OCI-LY7 (cell line): Measurements from ENCODE around the gene BIRC5. TPM values are rescaled to one million over a fixed set of nuclear protein-coding genes. Genes with fewer than 3 reads are reported as not detected.

ENCODE experiments used
- BruUV-seq: library from RNA; stranded (reverse); fragments of 400-500 nt; replicated peaks from 2 replicates; lab custom pipeline; 2021; lab: Mats Ljungman, UMichigan
- CTCF ChIA-PET: fragments of 300-600 bp; sonication (Branson Sonifier 250); formaldehyde crosslinking; loops from one replicate; lab custom pipeline; 2022; ENCODE audit warnings: antibody characterized with exemption; ENCODE audit not compliant: unreplicated experiment; lab: Charles Lee
- POLR2A ChIA-PET: fragments of 300-600 bp; sonication (Branson Sonifier 250); formaldehyde crosslinking; loops from one replicate; lab custom pipeline; 2022; ENCODE audit warnings: antibody characterized with exemption; lab: Charles Lee
- DNase-seq: peaks from one replicate; pipeline ENCODE4 v3.0.0-alpha.2; 2015; ENCODE audit warnings: low spot score
- H2AFZ ChIP-seq: fragments of 200-600 bp; sonication (generic), shearing (Covaris generic); 2 replicates; pipeline ENCODE4 v1.6.1; 2014; ENCODE audit warnings: mild to moderate bottlenecking, antibody characterized with exemption, low read length, moderate library complexity
- H3K27ac ChIP-seq: fragments of 200-600 bp; sonication (generic); 2 replicates; pipeline ENCODE4 v1.5.1; 2014; ENCODE audit warnings: mixed run types, low read depth, mild to moderate bottlenecking, moderate library complexity, low read length, inconsistent platforms; ENCODE audit not compliant: poor library complexity, severe bottlenecking
- H3K36me3 ChIP-seq: fragments of 200-600 bp; sonication (generic); 2 replicates; pipeline ENCODE4 v1.6.1; 2014; ENCODE audit warnings: mild to moderate bottlenecking, antibody characterized with exemption, low read length, moderate library complexity, mixed read lengths; ENCODE audit not compliant: insufficient read depth
- H3K4me1 ChIP-seq: fragments of 200-600 bp; sonication (generic); 2 replicates; pipeline ENCODE4 v1.5.1; 2014; ENCODE audit warnings: mild to moderate bottlenecking, low read length; ENCODE audit not compliant: insufficient read depth, poor library complexity, severe bottlenecking
- H3K4me2 ChIP-seq: fragments of 200-600 bp; sonication (generic); 2 replicates; pipeline ENCODE4 v1.6.1; 2014; ENCODE audit warnings: mild to moderate bottlenecking, low read length
- H3K4me3 ChIP-seq: fragments of 200-600 bp; sonication (generic); 2 replicates; pipeline ENCODE4 v1.5.1; 2014; ENCODE audit warnings: mild to moderate bottlenecking, low read depth, low read length; ENCODE audit not compliant: poor library complexity, severe bottlenecking
- H3K79me2 ChIP-seq: fragments of 200-600 bp; sonication (generic); 2 replicates; pipeline ENCODE4 v1.6.1; 2016; ENCODE audit warnings: low read depth, mild to moderate bottlenecking, low read length, moderate library complexity, mixed read lengths; ENCODE audit not compliant: insufficient read depth
- H3K9me2 ChIP-seq: fragments of 200-600 bp; sonication (generic); 2 replicates; pipeline ENCODE4 v1.6.1; 2016; ENCODE audit warnings: mild to moderate bottlenecking, low read length, mixed read lengths; ENCODE audit not compliant: insufficient read depth
- H3K9me3 ChIP-seq: fragments of 200-600 bp; sonication (generic); 2 replicates; pipeline ENCODE4 v1.6.1; 2014; ENCODE audit warnings: mild to moderate bottlenecking, mixed run types, low read length, mixed read lengths
- H4K20me1 ChIP-seq: fragments of 200-600 bp; sonication (generic); 2 replicates; pipeline ENCODE4 v1.6.1; 2014; ENCODE audit warnings: mild to moderate bottlenecking, antibody characterized with exemption, low read length, moderate library complexity, mixed read lengths; ENCODE audit not compliant: insufficient read depth
- CTCF ChIP-seq: fragments of 200-600 bp; sonication (generic); conservative IDR thresholded peaks from 2 replicates; pipeline ENCODE4 v1.5.1; 2014; ENCODE audit warnings: mild to moderate bottlenecking, antibody characterized with exemption, low read length, moderate library complexity, mixed read lengths
- EZH2phosphoT487 ChIP-seq: fragments of 200-600 bp; sonication (generic); IDR thresholded peaks from 2 replicates; pipeline ENCODE4 v1.6.1; 2018; ENCODE audit warnings: low read depth, borderline replicate concordance, mild to moderate bottlenecking, mixed run types, antibody characterized with exemption, low read length, moderate library complexity, mixed read lengths
- intact Hi-C: fragments of 100-400 bp; cut with micrococcal nuclease; formaldehyde crosslinking; loops from one replicate; pipeline ENCODE4 v1.10.0; 2022; ENCODE audit not compliant: unreplicated experiment
- total RNA-seq, 2 experiments: library from RNA; depleted of rRNA in 1 of 2; stranded (reverse); fragments of >200 nt in 1 of 2; shearing (Covaris generic) in 1 of 2; gene quantifications; 2 replicates each; pipeline ENCODE4 v1.2.3, GENCODE V29; 2014 to 2022

BIRC5 gene
- total RNA-seq, 2 experiments from 2014 or later = 184 to 266 TPM

- intact Hi-C loops = no loop called here
- H3K9me3 ChIP-seq = no peaks in the 10 kb centered on the region
- no peaks in the 10 kb centered on the region for H3K79me2 ChIP-seq
- no peak overlapping the region for H3K4me3 ChIP-seq
- TF ChIP-seq EZH2phosphoT487 = no peak
- no peak for TF ChIP-seq CTCF
- ChIA-PET CTCF (interaction anchor here (0.6 kb wide), 1 partner anchor 217 kb away, joined by 5 read pairs; no protein-coding TSS in a partner anchor), POLR2A (no interaction called here)
- H3K4me2 ChIP-seq = no peak overlapping the region
- BruUV-seq = TSS peak; percentile 75
- no peaks in the 10 kb centered on the region for H4K20me1 ChIP-seq
- peaks cover 57% of the 10 kb centered on the region for H3K4me1 ChIP-seq
- no peak overlapping the region for H3K27ac ChIP-seq
- no peak overlapping the region for H2AFZ ChIP-seq
- DNase-seq = no peak
- no peaks in the 10 kb centered on the region for H3K9me2 ChIP-seq
- H3K36me3 ChIP-seq = peaks cover 44% of the 10 kb centered on the region
Observed at GRCh38 chr17:78174346-78174869, 39.6 kb upstream of the BIRC5 start.

DNA sequence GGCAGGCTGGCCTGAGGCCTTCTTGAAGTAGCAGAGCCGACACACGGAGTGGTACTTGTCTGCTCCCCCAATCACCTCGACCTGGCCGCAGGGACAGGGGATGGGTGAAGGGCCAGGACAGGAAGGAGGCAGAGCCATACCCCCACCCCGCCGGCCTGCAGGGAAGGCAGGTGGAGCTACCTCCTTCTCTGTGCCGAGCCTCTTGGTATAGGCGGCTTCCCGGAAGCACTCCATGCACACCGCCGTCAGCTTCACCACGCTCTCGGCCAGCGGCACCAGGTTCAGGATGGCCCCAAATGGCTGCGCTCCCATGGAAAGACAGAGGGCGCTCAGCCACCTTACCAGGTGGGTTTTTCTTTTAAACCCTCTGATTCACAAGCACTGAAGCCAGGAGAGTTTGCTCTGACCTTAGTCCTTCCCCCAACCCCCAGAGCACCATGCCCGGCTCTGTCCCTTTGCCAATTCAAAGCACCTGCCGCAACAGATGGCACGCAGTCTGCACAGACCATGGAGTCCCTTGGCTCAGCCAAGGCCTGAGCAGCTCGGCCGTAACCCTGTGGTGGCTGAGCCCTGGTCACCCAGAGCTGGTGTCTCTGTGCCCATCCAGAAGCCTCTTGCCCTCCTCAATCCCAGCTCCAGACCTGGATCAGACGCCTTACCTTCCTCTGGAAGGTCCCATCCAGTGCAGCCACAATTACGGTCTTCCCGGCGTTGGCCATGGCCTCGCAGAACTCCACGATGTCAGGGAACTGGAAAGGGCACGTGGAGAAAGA lies 39.0 kb upstream of the BIRC5 start:
- Histone ChIP-seq H3K79me2 (no peaks in the 10 kb centered on the region), H3K36me3 (peaks cover 50% of the 10 kb centered on the region), H3K4me1 (peaks cover 54% of the 10 kb centered on the region), H3K9me3 (no peaks in the 10 kb centered on the region), H3K4me2 (no peak overlapping the region), H3K9me2 (no peaks in the 10 kb centered on the region), H4K20me1 (no peaks in the 10 kb centered on the region), H3K4me3 (no peak overlapping the region), H3K27ac (no peak overlapping the region), H2AFZ (no peak overlapping the region)
- no TSS peak for BruUV-seq
- intact Hi-C loops = no loop called here
- POLR2A ChIA-PET = interaction anchor here (0.6 to 1.1 kb wide), 2 partner anchors 12 to 31 kb away, joined by 3 to 4 read pairs; partner anchors contain the start of gene TK1
- CTCF ChIA-PET = interaction anchor here (0.6 kb wide), 1 partner anchor 9 kb away, joined by 3 read pairs; no protein-coding TSS in a partner anchor
- peak; percentile 53 for DNase-seq
- TF ChIP-seq CTCF (peak; percentile 73), EZH2phosphoT487 (no peak)

DNA sequence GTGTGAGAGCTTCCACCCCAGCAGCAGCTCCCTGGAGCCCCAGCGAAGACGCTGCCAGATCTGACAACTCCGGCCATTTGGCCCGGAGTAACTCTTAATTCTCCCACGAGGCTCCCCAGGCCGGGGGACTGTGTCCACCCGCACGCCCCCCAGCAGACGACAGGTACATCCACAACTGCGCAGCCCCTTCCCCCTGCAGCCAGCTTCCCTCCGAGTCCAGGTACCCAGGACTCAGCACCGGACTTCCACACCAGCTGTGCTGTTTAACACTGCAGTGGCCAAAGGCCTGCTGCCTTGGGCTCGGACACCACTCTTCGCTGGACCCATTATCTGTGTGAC lies 38.4 kb upstream of the BIRC5 start:
- BruUV-seq = no TSS peak
- no peak for TF ChIP-seq CTCF
- no peak for TF ChIP-seq EZH2phosphoT487
- Histone ChIP-seq H3K79me2 (no peaks in the 10 kb centered on the region), H3K9me2 (no peaks in the 10 kb centered on the region), H4K20me1 (no peaks in the 10 kb centered on the region), H3K9me3 (no peaks in the 10 kb centered on the region), H3K4me3 (no peak overlapping the region), H3K36me3 (peaks cover 56% of the 10 kb centered on the region), H3K27ac (no peak overlapping the region), H3K4me2 (no peak overlapping the region), H2AFZ (no peak overlapping the region), H3K4me1 (peaks cover 60% of the 10 kb centered on the region)
- ChIA-PET POLR2A (interaction anchor here (0.6 to 1.4 kb wide), 3 partner anchors 11 to 48 kb away, joined by 3 to 4 read pairs (median 3); partner anchors contain the start of gene TK1), CTCF (no interaction called here)
- intact Hi-C loops = no loop called here
- DNase-seq = no peak
